ENCODE results near the gene MOXD1.

GRCh38 chr6:132252113-132252512 is 149.2 kb downstream of the MOXD1 start:
- TF ChIP-seq POLR2AphosphoS5 (IDR thresholded peaks at IDR 0.05; ENCODE audit: low read depth, low read length) (no peak), POLR2A (IDR thresholded peaks at IDR 0.05; ENCODE audit: control extremely low read depth in 1 of 2, low read depth in 2 of 2, low read length in 2 of 2) (no peak)
